Measurements from ENCODE around the gene SOX6. TPM values are rescaled to one million over a fixed set of nuclear protein-coding genes. Genes with fewer than 3 reads are reported as not detected.

SOX6 gene
- total and polyA plus RNA-seq, 2 experiments from 2014 or later, result 0.03 to 0.66 TPM

DNA sequence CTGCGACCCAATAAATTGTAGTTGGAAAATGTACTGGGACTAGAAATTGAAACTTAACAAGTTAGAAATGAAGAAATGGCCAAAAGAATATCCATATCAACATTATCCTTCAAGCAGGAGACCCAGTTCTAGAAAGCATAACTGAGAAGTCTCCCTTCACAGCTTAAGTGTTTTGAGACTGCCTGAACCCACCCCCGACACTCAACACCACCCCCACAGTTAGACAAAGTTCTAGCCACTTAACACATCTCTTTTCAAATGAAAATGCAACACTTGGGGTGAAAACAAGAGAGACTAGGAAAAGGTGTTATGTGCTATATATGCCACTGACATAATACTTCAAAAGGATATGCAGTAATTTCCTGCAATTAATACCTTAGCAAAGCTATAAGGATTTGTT is 184.5 kb downstream of the SOX6 start:
- peak; percentile 29; the same call in 1 of the 3 replicates for ATAC-seq
- Histone ChIP-seq H3K4me1 (ENCODE audit: insufficient read depth) (peaks cover 43% of the 10 kb centered on the region), H3K27me3 (ENCODE audit: insufficient read depth) (no peaks in the 10 kb centered on the region), H3K4me2 (peak overlapping the region; percentile 61), H3F3A (replicated peaks; ENCODE audit: low read depth) (no peaks in the 10 kb centered on the region), H2AFZ (no peak overlapping the region), H3K4me3 (no peak overlapping the region), H4K20me1 (replicated peaks; ENCODE audit: insufficient read depth) (no peaks in the 10 kb centered on the region), H3K9me2 (ENCODE audit: insufficient read depth) (0 out of 2 replicates have a peak, but pooled peaks cover under 1% of the 10 kb centered on the region), H3K27ac (ENCODE audit: low read depth) (no peak overlapping the region), H3K36me3 (ENCODE audit: insufficient read depth) (no peaks in the 10 kb centered on the region), H3K79me2 (replicated peaks; ENCODE audit: insufficient read depth) (no peaks in the 10 kb centered on the region)
- peak overlapping the region; percentile 3; the same call in 1 of the 3 replicates for H3K4me3 Mint-ChIP-seq
- no peaks in the 10 kb centered on the region for H3K27me3 Mint-ChIP-seq (ENCODE audit: insufficient read depth, low read depth, poor library complexity)
- TF ChIP-seq ZNF114 (CRISPR knock-in tag; IDR thresholded peaks at IDR 0.05), result no peak
- no peak for TF ChIP-seq ZNF462 (CRISPR knock-in tag; IDR thresholded peaks at IDR 0.05)
- no peak for TF ChIP-seq NANOG (IDR thresholded peaks at IDR 0.05; ENCODE audit: borderline replicate concordance)
- TF ChIP-seq POLR2AphosphoS5 (IDR thresholded peaks at IDR 0.05; ENCODE audit: low read depth), result no peak
- no peak for TF ChIP-seq EZH2 (IDR thresholded peaks at IDR 0.05; ENCODE audit: low read depth, unreplicated experiment)
- TF ChIP-seq, protein P1, sequence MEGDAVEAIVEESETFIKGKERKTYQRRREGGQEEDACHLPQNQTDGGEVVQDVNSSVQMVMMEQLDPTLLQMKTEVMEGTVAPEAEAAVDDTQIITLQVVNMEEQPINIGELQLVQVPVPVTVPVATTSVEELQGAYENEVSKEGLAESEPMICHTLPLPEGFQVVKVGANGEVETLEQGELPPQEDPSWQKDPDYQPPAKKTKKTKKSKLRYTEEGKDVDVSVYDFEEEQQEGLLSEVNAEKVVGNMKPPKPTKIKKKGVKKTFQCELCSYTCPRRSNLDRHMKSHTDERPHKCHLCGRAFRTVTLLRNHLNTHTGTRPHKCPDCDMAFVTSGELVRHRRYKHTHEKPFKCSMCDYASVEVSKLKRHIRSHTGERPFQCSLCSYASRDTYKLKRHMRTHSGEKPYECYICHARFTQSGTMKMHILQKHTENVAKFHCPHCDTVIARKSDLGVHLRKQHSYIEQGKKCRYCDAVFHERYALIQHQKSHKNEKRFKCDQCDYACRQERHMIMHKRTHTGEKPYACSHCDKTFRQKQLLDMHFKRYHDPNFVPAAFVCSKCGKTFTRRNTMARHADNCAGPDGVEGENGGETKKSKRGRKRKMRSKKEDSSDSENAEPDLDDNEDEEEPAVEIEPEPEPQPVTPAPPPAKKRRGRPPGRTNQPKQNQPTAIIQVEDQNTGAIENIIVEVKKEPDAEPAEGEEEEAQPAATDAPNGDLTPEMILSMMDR (conservative IDR thresholded peaks at IDR 0.05; ENCODE audit: low read depth in 2 of 2), result no peak
- no peak for TF ChIP-seq STAT1 (IDR thresholded peaks at IDR 0.05; ENCODE audit: unreplicated experiment)
- TF ChIP-seq ETS1 (IDR thresholded peaks at IDR 0.05), result no peak
- no peak for TF ChIP-seq EZH2phosphoT487 (IDR thresholded peaks at IDR 0.05; ENCODE audit: unreplicated experiment)
- no peak for TF ChIP-seq ZNF331 (CRISPR knock-in tag; IDR thresholded peaks at IDR 0.05; ENCODE audit: low read depth)
- no peak for TF ChIP-seq JUNB (IDR thresholded peaks at IDR 0.05; ENCODE audit: unreplicated experiment)
- TF ChIP-seq CREB1 (CRISPR knock-in tag; IDR thresholded peaks at IDR 0.05; ENCODE audit: low read depth), result no peak
- peaks cover 36% of the 10 kb centered on the region for H3K4me1 Mint-ChIP-seq
- no peaks in the 10 kb centered on the region for H3K36me3 Mint-ChIP-seq (ENCODE audit: low read depth)
- H3K9me3 Mint-ChIP-seq, result no peaks in the 10 kb centered on the region
- peak overlapping the region; percentile 75; the same call in 1 of the 2 replicates for H3K27ac Mint-ChIP-seq
- no peak for DNase-seq (ENCODE audit: low spot score)

Data from GM23338 (cell line).